ENCODE data around the gene AP1B1. TPM values are rescaled to one million over a fixed set of nuclear protein-coding genes. Genes with fewer than 3 reads are reported as not detected.

Gene AP1B1
- total and polyA plus RNA-seq, 4 experiments from 2014 or later = 9.1 to 42.7 (median 30.7) TPM

DNA sequence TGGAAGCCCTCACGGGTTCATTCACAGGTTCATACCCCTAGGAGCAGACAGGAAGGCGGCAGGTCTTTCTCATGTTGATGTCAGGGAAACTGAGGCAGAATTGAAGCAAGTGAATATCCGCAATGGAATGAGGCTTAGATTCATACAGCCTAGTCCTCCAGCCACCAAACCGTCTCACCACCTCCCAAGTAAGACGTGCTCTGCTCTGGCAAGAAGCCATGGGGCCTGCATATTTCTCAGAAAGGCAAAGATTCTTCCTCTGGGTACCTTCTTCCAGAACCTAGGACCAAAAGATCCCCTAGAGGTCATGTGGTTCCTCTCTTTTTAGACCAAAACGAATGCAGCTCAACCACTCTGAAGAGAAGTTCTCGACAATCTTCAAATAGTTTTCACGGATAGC, 1.7 kb downstream of the AP1B1 start:
- peaks cover 33 to 67% (median 51%) of the 10 kb centered on the region in 4 donors for H3K4me1 Mint-ChIP-seq
- POLR2A ChIA-PET (ENCODE audit: partially characterized antibody) = interaction anchor here (0.7 kb wide), 1 partner anchor 14 kb away, joined by 3 read pairs; no protein-coding TSS in a partner anchor
- intact Hi-C loops (cut with micrococcal nuclease) = loop anchor here (10.0 kb wide), 2 partner anchors 112 to 1472 kb away; partner anchors contain the start of gene PITPNB
- CTCF ChIA-PET (ENCODE audit: partially characterized antibody) = no interaction called here
- peak overlapping the region; percentile 65 to 92 (median 80) for H3K27ac Mint-ChIP-seq
- peak in 1 of 5 donors; percentile 30 for DNase-seq
- Histone ChIP-seq H3K27ac (ENCODE audit: low read depth, low read length) (no peak overlapping the region), H3K27me3 (ENCODE audit: insufficient read depth, low read length) (no peaks in the 10 kb centered on the region), H3K4me3 (ENCODE audit: low read length in 2 of 2) (no peak overlapping the region), H3K9me3 (ENCODE audit: control insufficient read depth in 1 of 2, low read length in 2 of 2) (no peaks in the 10 kb centered on the region), H3K36me3 (ENCODE audit: insufficient read depth, low read length) (peaks cover 4% of the 10 kb centered on the region), H3K4me1 (ENCODE audit: insufficient read depth, low read length) (peaks cover 57% of the 10 kb centered on the region)
- no peaks in the 10 kb centered on the region for H3K9me3 Mint-ChIP-seq
- H3K4me3 Mint-ChIP-seq = peak overlapping the region; percentile 0 to 73 (median 49)
- peaks cover 3 to 21% of the 10 kb centered on the region in 2 donors for H3K36me3 Mint-ChIP-seq
- no peaks in the 10 kb centered on the region for H3K27me3 Mint-ChIP-seq

- ChIA-PET CTCF (ENCODE audit: partially characterized antibody) (no interaction called here), POLR2A (ENCODE audit: partially characterized antibody) (no interaction called here)
- peak overlapping the region; percentile 18 to 92 (median 80) for H3K27ac Mint-ChIP-seq
- Histone ChIP-seq H3K27me3 (ENCODE audit: insufficient read depth, low read length) (no peaks in the 10 kb centered on the region), H3K36me3 (ENCODE audit: insufficient read depth, low read length) (peaks cover 4% of the 10 kb centered on the region), H3K4me3 (ENCODE audit: low read length in 2 of 2) (no peak overlapping the region), H3K9me3 (ENCODE audit: control insufficient read depth in 1 of 2, low read length in 2 of 2) (no peaks in the 10 kb centered on the region), H3K27ac (ENCODE audit: low read depth, low read length) (no peak overlapping the region), H3K4me1 (ENCODE audit: insufficient read depth, low read length) (peaks cover 57% of the 10 kb centered on the region)
- peak overlapping the region in 4 of 8 donors; percentile 3 to 49 (median 24) for H3K4me3 Mint-ChIP-seq
- H3K27me3 Mint-ChIP-seq = no peaks in the 10 kb centered on the region
- H3K36me3 Mint-ChIP-seq = peaks cover 3 to 24% of the 10 kb centered on the region in 2 donors
- intact Hi-C loops (cut with micrococcal nuclease) = loop anchor here (10.0 kb wide), 2 partner anchors 111 to 1471 kb away; partner anchors contain the start of gene PITPNB
- no peak for DNase-seq
- peaks cover 39 to 76% (median 56%) of the 10 kb centered on the region in 4 donors for H3K4me1 Mint-ChIP-seq
- H3K9me3 Mint-ChIP-seq = no peaks in the 10 kb centered on the region
Measured at GRCh38 chr22:29385748-29386147, 2.6 kb downstream of the AP1B1 start.

- Mint-ChIP-seq H3K4me3 (peak overlapping the region in 3 of 8 donors; percentile 18 to 24 (median 23)), H3K9me3 (no peaks in the 10 kb centered on the region), H3K4me1 (peaks cover 44 to 82% (median 61%) of the 10 kb centered on the region in 4 donors), H3K27me3 (no peaks in the 10 kb centered on the region), H3K36me3 (peaks cover 3 to 26% of the 10 kb centered on the region in 2 donors), H3K27ac (peak overlapping the region; percentile 77 to 92 (median 85))
- Histone ChIP-seq H3K4me3 (ENCODE audit: low read length in 2 of 2) (no peak overlapping the region), H3K36me3 (ENCODE audit: insufficient read depth, low read length) (peaks cover 4% of the 10 kb centered on the region), H3K27ac (ENCODE audit: low read depth, low read length) (no peak overlapping the region), H3K27me3 (ENCODE audit: insufficient read depth, low read length) (no peaks in the 10 kb centered on the region), H3K4me1 (ENCODE audit: insufficient read depth, low read length) (peaks cover 57% of the 10 kb centered on the region), H3K9me3 (ENCODE audit: control insufficient read depth in 1 of 2, low read length in 2 of 2) (no peaks in the 10 kb centered on the region)
- ChIA-PET CTCF (ENCODE audit: partially characterized antibody) (interaction anchor here (1.3 kb wide), 1 partner anchor 10 kb away, joined by 4 read pairs; no protein-coding TSS in a partner anchor), POLR2A (ENCODE audit: partially characterized antibody) (no interaction called here)
- DNase-seq = no peak
- intact Hi-C loops (cut with micrococcal nuclease) = loop anchor here (10.0 kb wide), 2 partner anchors 110 to 1470 kb away; partner anchors contain the start of gene PITPNB
Measured at GRCh38 chr22:29385151-29385704, 3.1 kb downstream of the AP1B1 start.

DNA sequence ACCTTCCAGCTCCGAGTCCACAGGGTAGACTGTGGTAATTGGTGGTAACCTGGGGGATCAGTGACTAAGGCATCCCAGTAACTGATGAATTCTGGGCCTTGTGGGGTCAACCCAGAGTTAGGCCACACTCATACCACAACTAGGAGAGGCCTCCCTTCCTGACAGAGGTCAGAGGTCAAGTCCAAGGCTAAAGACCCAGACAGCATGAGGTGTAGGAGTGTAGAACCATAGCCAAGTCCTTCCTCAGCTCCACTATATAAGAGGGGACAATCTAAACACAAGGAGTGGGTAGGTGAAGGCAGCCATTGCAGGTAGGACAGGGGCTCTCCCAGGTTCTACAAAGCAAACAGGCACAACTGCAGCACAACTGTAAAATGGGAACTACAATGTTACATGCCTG, 4.6 kb downstream of the AP1B1 start:
- H3K4me3 ChIP-seq (ENCODE audit: low read length in 2 of 2) = no peak overlapping the region
- H3K9me3 ChIP-seq (ENCODE audit: control insufficient read depth in 1 of 2, low read length in 2 of 2) = no peaks in the 10 kb centered on the region
- H3K27ac Mint-ChIP-seq = peak overlapping the region in 4 of 7 donors; percentile 18 to 53 (median 34)
- H3K4me1 Mint-ChIP-seq = peaks cover 48 to 83% (median 68%) of the 10 kb centered on the region in 4 donors
- no peaks in the 10 kb centered on the region for H3K9me3 Mint-ChIP-seq
- no peak overlapping the region for H3K27ac ChIP-seq (ENCODE audit: low read depth, low read length)
- H3K36me3 ChIP-seq (ENCODE audit: insufficient read depth, low read length) = peaks cover 4% of the 10 kb centered on the region
- ChIA-PET POLR2A (ENCODE audit: partially characterized antibody) (no interaction called here), CTCF (ENCODE audit: partially characterized antibody) (no interaction called here)
- H3K36me3 Mint-ChIP-seq = peaks cover 3 to 34% of the 10 kb centered on the region in 2 donors
- no peaks in the 10 kb centered on the region for H3K27me3 ChIP-seq (ENCODE audit: insufficient read depth, low read length)
- intact Hi-C loops (cut with micrococcal nuclease) = loop anchor here (10.0 kb wide), 2 partner anchors 109 to 1469 kb away; partner anchors contain the start of gene PITPNB
- DNase-seq = no peak
- no peak overlapping the region for H3K4me3 Mint-ChIP-seq
- H3K4me1 ChIP-seq (ENCODE audit: insufficient read depth, low read length) = peaks cover 49% of the 10 kb centered on the region
- H3K27me3 Mint-ChIP-seq = no peaks in the 10 kb centered on the region

GRCh38 chr22:29382580-29383302, 5.6 kb downstream of the AP1B1 start:
- Mint-ChIP-seq H3K4me1 (peaks cover 45 to 75% (median 61%) of the 10 kb centered on the region in 4 donors), H3K9me3 (no peaks in the 10 kb centered on the region), H3K27ac (peak overlapping the region in 5 of 7 donors; percentile 47 to 89 (median 87)), H3K27me3 (no peaks in the 10 kb centered on the region), H3K4me3 (peak overlapping the region in 1 of 8 donors; percentile 47), H3K36me3 (peaks cover 3 to 34% of the 10 kb centered on the region in 2 donors)
- POLR2A ChIA-PET (ENCODE audit: partially characterized antibody) = no interaction called here
- H3K27me3 ChIP-seq (ENCODE audit: insufficient read depth, low read length) = no peaks in the 10 kb centered on the region
- H3K27ac ChIP-seq (ENCODE audit: low read depth, low read length) = no peak overlapping the region
- peak in 1 of 5 donors; percentile 28 for DNase-seq
- H3K9me3 ChIP-seq (ENCODE audit: control insufficient read depth in 1 of 2, low read length in 2 of 2) = no peaks in the 10 kb centered on the region
- peaks cover 42% of the 10 kb centered on the region for H3K4me1 ChIP-seq (ENCODE audit: insufficient read depth, low read length)
- intact Hi-C loops (cut with micrococcal nuclease) = loop anchor here (10.0 kb wide), 2 partner anchors 108 to 1468 kb away; partner anchors contain the start of gene PITPNB
- H3K4me3 ChIP-seq (ENCODE audit: low read length in 2 of 2) = no peak overlapping the region
- H3K36me3 ChIP-seq (ENCODE audit: insufficient read depth, low read length) = peaks cover 4% of the 10 kb centered on the region
- CTCF ChIA-PET (ENCODE audit: partially characterized antibody) = no interaction called here

DNA sequence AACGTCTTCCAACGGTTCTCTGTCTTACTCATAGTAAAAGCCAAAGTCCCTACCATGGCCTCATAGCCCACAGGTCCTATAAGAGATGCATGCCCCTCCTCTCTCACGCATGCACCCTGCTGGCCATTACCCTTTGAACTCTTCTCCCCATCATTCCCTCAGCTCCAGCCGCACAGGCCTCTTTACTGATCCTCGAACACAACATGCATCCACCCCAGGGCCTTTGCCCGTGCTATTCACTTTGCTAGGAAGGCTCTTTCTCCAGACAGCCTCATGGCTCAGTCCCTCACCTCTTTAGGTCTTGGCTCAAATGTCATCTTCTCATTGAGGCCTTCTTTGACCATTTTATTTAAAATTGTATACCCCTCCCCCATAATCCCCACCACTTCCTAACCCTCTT, 7.5 kb downstream of the AP1B1 start:
- Mint-ChIP-seq H3K4me3 (peak overlapping the region in 1 of 8 donors; percentile 41), H3K27ac (peak overlapping the region in 4 of 7 donors; percentile 17 to 77 (median 56)), H3K36me3 (peaks cover 17 to 48% of the 10 kb centered on the region in 2 donors), H3K9me3 (no peaks in the 10 kb centered on the region), H3K4me1 (peaks cover 38 to 65% (median 51%) of the 10 kb centered on the region in 4 donors), H3K27me3 (no peaks in the 10 kb centered on the region)
- peaks cover 11% of the 10 kb centered on the region for H3K36me3 ChIP-seq (ENCODE audit: insufficient read depth, low read length)
- no peak overlapping the region for H3K27ac ChIP-seq (ENCODE audit: low read depth, low read length)
- ChIA-PET CTCF (ENCODE audit: partially characterized antibody) (no interaction called here), POLR2A (ENCODE audit: partially characterized antibody) (no interaction called here)
- H3K9me3 ChIP-seq (ENCODE audit: control insufficient read depth in 1 of 2, low read length in 2 of 2) = no peaks in the 10 kb centered on the region
- no peak overlapping the region for H3K4me3 ChIP-seq (ENCODE audit: low read length in 2 of 2)
- no peaks in the 10 kb centered on the region for H3K27me3 ChIP-seq (ENCODE audit: insufficient read depth, low read length)
- DNase-seq = no peak
- peaks cover 23% of the 10 kb centered on the region for H3K4me1 ChIP-seq (ENCODE audit: insufficient read depth, low read length)
- intact Hi-C loops (cut with micrococcal nuclease) = loop anchor here (10.0 kb wide), 2 partner anchors 106 to 1466 kb away; partner anchors contain the start of gene PITPNB

All from CD4-positive, alpha-beta memory T cell (primary cell).